Glomerular endothelial cell (primary cell): ENCODE data around the gene RNFT1. TPM values are rescaled to one million over a fixed set of nuclear protein-coding genes. Genes with fewer than 3 reads are reported as not detected.
"Not testable (repeated sequence)": the region's sequence is repeated elsewhere in the genome, so short reads cannot be mapped to it uniquely, and the experiment has no call there.

Source experiments
- DNase-seq: peaks from one replicate; pipeline ENCODE4 v3.0.0-alpha.2; 2011; ENCODE audit warnings: low read depth, low spot score; ENCODE audit errors: extremely low read depth
- total RNA-seq: library from RNA; depleted of rRNA; stranded (reverse); fragments of >200 nt; gene quantifications from 2 replicates; pipeline ENCODE4 v1.2.3, GENCODE V29; 2015

Gene RNFT1
- total RNA-seq, 1 donor from 2014 or later: 17.0 TPM

DNA sequence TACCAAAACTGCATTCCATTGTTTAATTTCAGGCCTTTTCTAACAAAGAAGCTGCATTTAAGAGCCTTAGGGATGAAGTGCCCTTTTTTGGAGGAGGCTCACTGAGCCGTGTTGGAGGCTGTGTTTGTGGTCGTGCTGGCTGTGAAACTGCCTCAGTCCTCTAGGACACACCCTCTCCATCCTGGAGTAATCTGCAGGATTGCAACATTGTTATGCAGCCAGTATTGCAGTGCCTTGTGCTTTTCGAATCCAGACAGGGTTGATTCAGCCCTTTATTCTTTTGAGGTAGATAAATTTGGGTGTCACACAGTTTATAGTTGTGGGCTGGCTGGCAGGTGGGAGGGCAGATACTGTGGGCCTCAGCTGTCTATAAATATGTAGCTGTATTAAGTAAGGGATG lies 33.8 kb downstream of the RNFT1 start:
- not testable (repeated sequence) for DNase-seq

DNA sequence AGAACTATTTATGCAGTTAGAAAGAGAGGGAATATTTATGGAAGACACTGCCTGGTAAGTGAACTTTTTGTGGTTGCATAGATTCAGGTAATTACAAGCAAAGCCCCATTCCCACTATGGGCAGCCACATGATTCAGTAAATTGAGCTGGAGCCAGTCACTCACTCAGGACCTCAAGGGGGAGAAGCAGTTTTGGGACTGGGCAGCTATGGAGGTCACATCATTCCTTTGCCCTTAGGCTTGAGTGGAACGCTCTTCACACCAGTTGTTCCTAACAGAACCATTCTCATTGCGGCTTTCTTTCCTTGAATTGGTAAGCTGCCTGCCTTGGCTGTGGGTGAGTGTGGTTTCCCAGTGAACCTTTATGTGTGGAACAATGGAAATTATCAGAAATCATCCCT lies 34.4 kb downstream of the RNFT1 start:
- DNase-seq: not testable (repeated sequence)

DNA sequence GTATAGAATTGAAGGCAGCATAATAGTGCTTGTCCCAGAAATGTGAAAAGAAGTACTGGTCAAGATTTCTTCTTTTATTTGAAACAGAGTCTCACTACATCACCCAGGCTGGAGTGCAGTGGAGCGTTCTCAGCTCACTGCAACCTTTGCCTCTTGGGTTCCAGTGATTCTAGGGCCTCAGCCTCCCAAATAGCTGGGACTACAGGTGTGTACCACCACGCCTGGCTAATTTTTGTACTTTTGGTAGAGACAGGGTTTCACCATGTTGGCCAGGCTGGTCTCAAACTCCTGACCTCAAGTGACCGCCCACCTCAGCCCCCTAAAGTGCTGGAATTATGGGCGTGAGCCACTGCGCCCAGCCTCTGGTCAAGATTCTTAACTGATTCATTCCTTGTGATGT lies 43.9 kb downstream of the RNFT1 start:
- not testable (repeated sequence) for DNase-seq

DNA sequence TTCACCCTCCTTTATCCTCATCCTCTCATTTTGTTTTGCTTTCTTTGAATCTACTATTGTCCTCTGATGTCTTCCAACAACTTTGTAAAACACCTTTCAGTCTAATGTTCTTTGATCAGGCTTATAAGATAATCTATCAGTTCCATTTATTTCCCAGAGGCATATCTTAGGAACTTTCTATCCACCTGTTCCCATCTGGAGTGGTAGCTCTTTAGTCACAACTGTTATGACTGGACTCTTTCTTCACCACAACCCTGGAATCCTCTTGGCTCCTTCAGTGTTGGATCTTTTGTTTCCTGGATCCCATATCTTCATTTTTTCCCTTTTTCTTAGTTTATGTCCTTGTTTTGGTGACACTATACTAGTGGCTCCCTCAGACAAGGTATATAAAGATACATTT lies 48.1 kb downstream of the RNFT1 start:
- no peak for DNase-seq

DNA sequence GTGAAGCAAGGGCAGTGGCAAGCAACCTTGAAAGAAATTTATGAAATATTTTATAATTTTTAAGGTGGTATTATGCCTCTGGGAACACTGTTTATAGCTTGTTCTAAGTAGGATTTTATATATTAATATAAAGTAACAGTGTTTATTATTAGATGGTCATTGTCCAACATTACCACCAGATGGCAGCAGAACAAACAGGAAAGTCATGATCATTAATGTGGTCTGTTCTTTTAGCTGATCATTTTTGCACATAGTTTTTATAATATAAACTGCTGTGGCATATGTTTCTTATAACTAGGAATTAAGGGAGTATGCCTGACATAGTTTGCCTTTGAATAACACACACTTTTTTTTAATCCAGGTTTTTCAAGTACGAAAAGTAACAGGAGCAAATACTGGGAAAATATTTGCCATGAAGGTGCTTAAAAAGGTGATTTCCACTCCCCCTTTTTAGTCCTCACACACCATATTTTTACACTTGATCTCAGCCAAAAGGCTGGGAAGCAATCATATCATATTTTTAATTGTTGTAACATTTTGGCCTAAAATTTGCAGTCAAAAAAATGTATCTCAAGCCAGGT lies 50.2 kb downstream of the RNFT1 start:
- DNase-seq: no peak

DNA sequence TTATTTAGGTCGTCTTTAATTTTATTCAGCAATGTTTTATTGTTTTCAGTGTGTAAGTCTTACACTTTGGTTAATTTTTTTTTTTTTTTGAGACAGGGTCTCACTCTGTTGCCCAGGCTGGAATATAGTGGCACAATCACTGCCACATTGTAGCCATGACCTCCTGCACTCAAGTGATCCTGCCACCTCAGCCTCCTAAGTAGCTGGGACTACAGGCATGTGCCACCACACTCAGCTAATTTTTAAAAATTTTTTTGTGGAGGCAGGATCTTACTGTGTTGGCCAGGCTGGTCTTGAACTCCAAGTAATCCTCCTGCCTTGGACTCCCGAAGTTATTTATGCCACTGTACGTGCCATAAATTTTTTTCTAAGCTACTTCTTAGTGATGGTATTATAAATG lies 57.1 kb downstream of the RNFT1 start:
- no peak for DNase-seq

DNA sequence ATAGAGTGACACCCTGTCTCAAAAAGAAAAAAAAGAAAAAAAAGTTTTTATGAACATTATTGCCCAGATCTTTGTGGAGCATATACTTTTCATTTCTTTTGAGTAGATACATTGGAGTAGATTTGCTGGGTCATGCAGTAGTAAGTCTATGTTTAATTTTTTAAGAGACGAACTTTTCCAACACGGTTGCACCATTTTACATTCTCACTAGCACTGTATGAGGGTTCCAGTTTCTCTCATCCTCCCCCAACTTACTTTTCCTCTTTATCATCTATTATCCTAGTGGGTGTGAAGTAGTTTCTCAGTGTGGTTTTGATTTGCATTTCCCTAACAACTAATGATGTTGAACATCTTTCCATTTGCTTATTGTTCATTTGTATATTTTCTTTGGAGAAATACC lies 61.1 kb downstream of the RNFT1 start:
- no peak for DNase-seq

Other genes starting within 250 kb of the RNFT1 start
- gene TUBD1, start 71.8 kb downstream of the RNFT1 start, total RNA-seq: 5.0 and 5.9 TPM in 2 replicates
- gene RPS6KB1, start 71.6 kb downstream of the RNFT1 start, total RNA-seq: 17.9 and 23.2 TPM in 2 replicates
- gene HEATR6, start 114.2 kb upstream of the RNFT1 start, total RNA-seq: 10.8 and 14.6 TPM in 2 replicates
- gene CA4, start 185.2 kb upstream of the RNFT1 start, total RNA-seq: 3.5 and 4.0 TPM in 2 replicates